ENCODE measurements around the gene ADISSP. TPM values are rescaled to one million over a fixed set of nuclear protein-coding genes. Genes with fewer than 3 reads are reported as not detected.

Gene ADISSP
- total and polyA plus RNA-seq, 2 of the 13 experiments (the other 11 are each of a cell fraction or from before 2014, with no cell fraction given): 38.3 to 90.6 TPM

GRCh38 chr20:3795511-3796468 lies 28.2 kb upstream of the ADISSP start, which contains the start of gene CDC25B (continued):
- TF ChIP-seq EHMT2 (IDR thresholded peaks at IDR 0.05; ENCODE audit: borderline replicate concordance, low read depth, low read length): no peak
- peak; percentile 91 for TF ChIP-seq ZNF543 (CRISPR knock-in tag; IDR thresholded peaks at IDR 0.05)
- TF ChIP-seq, protein P1, sequence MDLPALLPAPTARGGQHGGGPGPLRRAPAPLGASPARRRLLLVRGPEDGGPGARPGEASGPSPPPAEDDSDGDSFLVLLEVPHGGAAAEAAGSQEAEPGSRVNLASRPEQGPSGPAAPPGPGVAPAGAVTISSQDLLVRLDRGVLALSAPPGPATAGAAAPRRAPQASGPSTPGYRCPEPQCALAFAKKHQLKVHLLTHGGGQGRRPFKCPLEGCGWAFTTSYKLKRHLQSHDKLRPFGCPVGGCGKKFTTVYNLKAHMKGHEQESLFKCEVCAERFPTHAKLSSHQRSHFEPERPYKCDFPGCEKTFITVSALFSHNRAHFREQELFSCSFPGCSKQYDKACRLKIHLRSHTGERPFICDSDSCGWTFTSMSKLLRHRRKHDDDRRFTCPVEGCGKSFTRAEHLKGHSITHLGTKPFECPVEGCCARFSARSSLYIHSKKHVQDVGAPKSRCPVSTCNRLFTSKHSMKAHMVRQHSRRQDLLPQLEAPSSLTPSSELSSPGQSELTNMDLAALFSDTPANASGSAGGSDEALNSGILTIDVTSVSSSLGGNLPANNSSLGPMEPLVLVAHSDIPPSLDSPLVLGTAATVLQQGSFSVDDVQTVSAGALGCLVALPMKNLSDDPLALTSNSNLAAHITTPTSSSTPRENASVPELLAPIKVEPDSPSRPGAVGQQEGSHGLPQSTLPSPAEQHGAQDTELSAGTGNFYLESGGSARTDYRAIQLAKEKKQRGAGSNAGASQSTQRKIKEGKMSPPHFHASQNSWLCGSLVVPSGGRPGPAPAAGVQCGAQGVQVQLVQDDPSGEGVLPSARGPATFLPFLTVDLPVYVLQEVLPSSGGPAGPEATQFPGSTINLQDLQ (CRISPR knock-in tag; IDR thresholded peaks at IDR 0.05): no peak
- TF ChIP-seq GZF1 (CRISPR knock-in tag; IDR thresholded peaks at IDR 0.05): no peak; the same call in 1 of the 2 replicates
- peak; percentile 50; the same call in 1 of the 2 replicates for TF ChIP-seq ZNF609 (CRISPR knock-in tag; IDR thresholded peaks at IDR 0.05; ENCODE audit: borderline replicate concordance)
- no peak for TF ChIP-seq LBX2 (CRISPR knock-in tag; IDR thresholded peaks at IDR 0.05; ENCODE audit: borderline replicate concordance)
- peak; percentile 45; the same call in 1 of the 2 replicates for TF ChIP-seq CEBPG (CRISPR knock-in tag; IDR thresholded peaks at IDR 0.05)
- no peak for TF ChIP-seq ZNF256 (CRISPR knock-in tag; conservative IDR thresholded peaks at IDR 0.05)
- peak; percentile 51; the same call in 1 of the 2 replicates for TF ChIP-seq ZNF574 (CRISPR knock-in tag; IDR thresholded peaks at IDR 0.05)
- TF ChIP-seq, protein P2, sequence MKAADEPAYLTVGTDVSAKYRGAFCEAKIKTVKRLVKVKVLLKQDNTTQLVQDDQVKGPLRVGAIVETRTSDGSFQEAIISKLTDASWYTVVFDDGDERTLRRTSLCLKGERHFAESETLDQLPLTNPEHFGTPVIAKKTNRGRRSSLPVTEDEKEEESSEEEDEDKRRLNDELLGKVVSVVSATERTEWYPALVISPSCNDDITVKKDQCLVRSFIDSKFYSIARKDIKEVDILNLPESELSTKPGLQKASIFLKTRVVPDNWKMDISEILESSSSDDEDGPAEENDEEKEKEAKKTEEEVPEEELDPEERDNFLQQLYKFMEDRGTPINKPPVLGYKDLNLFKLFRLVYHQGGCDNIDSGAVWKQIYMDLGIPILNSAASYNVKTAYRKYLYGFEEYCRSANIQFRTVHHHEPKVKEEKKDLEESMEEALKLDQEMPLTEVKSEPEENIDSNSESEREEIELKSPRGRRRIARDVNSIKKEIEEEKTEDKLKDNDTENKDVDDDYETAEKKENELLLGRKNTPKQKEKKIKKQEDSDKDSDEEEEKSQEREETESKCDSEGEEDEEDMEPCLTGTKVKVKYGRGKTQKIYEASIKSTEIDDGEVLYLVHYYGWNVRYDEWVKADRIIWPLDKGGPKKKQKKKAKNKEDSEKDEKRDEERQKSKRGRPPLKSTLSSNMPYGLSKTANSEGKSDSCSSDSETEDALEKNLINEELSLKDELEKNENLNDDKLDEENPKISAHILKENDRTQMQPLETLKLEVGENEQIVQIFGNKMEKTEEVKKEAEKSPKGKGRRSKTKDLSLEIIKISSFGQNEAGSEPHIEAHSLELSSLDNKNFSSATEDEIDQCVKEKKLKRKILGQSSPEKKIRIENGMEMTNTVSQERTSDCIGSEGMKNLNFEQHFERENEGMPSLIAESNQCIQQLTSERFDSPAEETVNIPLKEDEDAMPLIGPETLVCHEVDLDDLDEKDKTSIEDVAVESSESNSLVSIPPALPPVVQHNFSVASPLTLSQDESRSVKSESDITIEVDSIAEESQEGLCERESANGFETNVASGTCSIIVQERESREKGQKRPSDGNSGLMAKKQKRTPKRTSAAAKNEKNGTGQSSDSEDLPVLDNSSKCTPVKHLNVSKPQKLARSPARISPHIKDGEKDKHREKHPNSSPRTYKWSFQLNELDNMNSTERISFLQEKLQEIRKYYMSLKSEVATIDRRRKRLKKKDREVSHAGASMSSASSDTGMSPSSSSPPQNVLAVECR (CRISPR knock-in tag; IDR thresholded peaks at IDR 0.05; ENCODE audit: borderline replicate concordance): peak; percentile 88
- no peak for TF ChIP-seq ATF1 (CRISPR knock-in tag; IDR thresholded peaks at IDR 0.05)

All from HepG2 (cell line).